Suprapubic skin (tissue), 4 donors: ENCODE results near the gene ASF1B. TPM values are rescaled to one million over a fixed set of nuclear protein-coding genes. Genes with fewer than 3 reads are reported as not detected.
A peak's percentile ranks its signal among the peaks of the same experiment; 100 is the strongest.

Experiments
- DNase-seq, 2 donors: peaks; one replicate each; pipeline ENCODE4 v3.0.0-alpha.2; 2019; ENCODE audit warnings: low spot score in 2 of 2
- H3K27ac ChIP-seq: fragments of 200-600 bp; sonication (generic); one replicate; pipeline ENCODE4 v1.5.1; 2019
- H3K27me3 ChIP-seq: fragments of 200-600 bp; sonication (generic); one replicate; pipeline ENCODE4 v1.5.1; 2019
- H3K36me3 ChIP-seq: fragments of 200-600 bp; sonication (generic); one replicate; pipeline ENCODE4 v1.5.1; 2019
- H3K4me1 ChIP-seq: fragments of 200-600 bp; sonication (generic); one replicate; pipeline ENCODE4 v1.5.1; 2019
- H3K4me3 ChIP-seq: fragments of 200-600 bp; sonication (generic); one replicate; pipeline ENCODE4 v1.5.1; 2019; ENCODE audit warnings: mild to moderate bottlenecking
- H3K9me3 ChIP-seq: fragments of 200-600 bp; sonication (generic); one replicate; pipeline ENCODE4 v1.5.1; 2019
- EP300 ChIP-seq: sonication (generic); formaldehyde crosslinking; IDR thresholded peaks from one replicate; pipeline ENCODE4 v1.6.1; 2017; ENCODE audit warnings: antibody characterized with exemption
- POLR2A ChIP-seq, 2 donors: fragments of 450-650 bp; IDR thresholded peaks; one replicate each; pipeline ENCODE4 v1.6.1; 2017; ENCODE audit warnings: antibody characterized with exemption in 2 of 2, mild to moderate bottlenecking in 2 of 2, moderate library complexity in 2 of 2
- POLR2AphosphoS5 ChIP-seq, 3 donors: sonication (generic); formaldehyde crosslinking; IDR thresholded peaks; one replicate each; pipeline ENCODE4 v1.6.1; 2017; ENCODE audit warnings: antibody characterized with exemption in 3 of 3
- WGBS: methylation state at CpG from one replicate; pipeline ENCODE4 v1.1.5; 2018; 5-methylcytosine and 5-hydroxymethylcytosine counted together
- total RNA-seq, 4 donors: library from RNA; depleted of rRNA; stranded (reverse); fragments of >200 nt; gene quantifications; one replicate each; pipeline ENCODE4 v1.1.0, GENCODE V29; 2016
- TF ChIP-seq, protein P1 (sequence below), 2 donors: fragments of 200-600 bp in 1 of 2; fragments of 450-650 bp in 1 of 2; sonication (generic) in 1 of 2; IDR thresholded peaks; one replicate each; pipeline ENCODE4 v1.5.1; 2016 to 2019; ENCODE audit warnings: antibody characterized with exemption in 2 of 2, mild to moderate bottlenecking in 1 of 2, moderate library complexity in 1 of 2

The ASF1B gene
- total RNA-seq, 4 donors from 2014 or later, result 3.4 to 8.8 (median 7.8) TPM

DNA sequence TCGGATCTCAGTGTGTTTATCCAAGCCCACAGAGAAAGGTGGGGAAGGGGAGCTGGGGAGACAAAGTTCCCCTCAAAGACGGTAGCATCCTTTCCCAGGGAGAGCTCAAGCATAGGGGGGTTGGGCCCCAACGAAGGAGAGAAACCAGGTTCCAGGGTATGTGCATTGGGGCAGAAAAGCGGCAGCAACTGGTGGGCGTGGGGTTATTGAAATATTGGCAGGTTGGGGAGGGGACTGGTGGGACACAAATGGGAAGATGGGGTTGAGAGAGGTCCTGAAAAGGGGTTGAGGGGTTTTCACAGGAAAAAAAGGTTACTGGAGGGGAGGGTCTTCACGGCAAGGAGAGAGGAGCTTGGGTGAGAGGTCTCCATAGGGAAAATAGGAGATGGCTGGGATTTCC lies 1.0 kb downstream of the ASF1B start:
- 43% methylated on average over 6 of the region's 6 CpGs for WGBS
- Histone ChIP-seq H3K4me1 (peaks cover 29% of the 10 kb centered on the region), H3K27me3 (no peaks in the 10 kb centered on the region), H3K9me3 (no peaks in the 10 kb centered on the region), H3K36me3 (no peaks in the 10 kb centered on the region), H3K4me3 (no peak overlapping the region), H3K27ac (no peak overlapping the region)
- no peak for TF ChIP-seq EP300
- no peak for TF ChIP-seq POLR2AphosphoS5 (IDR thresholded peaks at IDR 0.05)
- TF ChIP-seq, protein P1, sequence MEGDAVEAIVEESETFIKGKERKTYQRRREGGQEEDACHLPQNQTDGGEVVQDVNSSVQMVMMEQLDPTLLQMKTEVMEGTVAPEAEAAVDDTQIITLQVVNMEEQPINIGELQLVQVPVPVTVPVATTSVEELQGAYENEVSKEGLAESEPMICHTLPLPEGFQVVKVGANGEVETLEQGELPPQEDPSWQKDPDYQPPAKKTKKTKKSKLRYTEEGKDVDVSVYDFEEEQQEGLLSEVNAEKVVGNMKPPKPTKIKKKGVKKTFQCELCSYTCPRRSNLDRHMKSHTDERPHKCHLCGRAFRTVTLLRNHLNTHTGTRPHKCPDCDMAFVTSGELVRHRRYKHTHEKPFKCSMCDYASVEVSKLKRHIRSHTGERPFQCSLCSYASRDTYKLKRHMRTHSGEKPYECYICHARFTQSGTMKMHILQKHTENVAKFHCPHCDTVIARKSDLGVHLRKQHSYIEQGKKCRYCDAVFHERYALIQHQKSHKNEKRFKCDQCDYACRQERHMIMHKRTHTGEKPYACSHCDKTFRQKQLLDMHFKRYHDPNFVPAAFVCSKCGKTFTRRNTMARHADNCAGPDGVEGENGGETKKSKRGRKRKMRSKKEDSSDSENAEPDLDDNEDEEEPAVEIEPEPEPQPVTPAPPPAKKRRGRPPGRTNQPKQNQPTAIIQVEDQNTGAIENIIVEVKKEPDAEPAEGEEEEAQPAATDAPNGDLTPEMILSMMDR (IDR thresholded peaks at IDR 0.05), result no peak
- no peak for TF ChIP-seq POLR2A (IDR thresholded peaks at IDR 0.05)
- no peak for DNase-seq

DNA sequence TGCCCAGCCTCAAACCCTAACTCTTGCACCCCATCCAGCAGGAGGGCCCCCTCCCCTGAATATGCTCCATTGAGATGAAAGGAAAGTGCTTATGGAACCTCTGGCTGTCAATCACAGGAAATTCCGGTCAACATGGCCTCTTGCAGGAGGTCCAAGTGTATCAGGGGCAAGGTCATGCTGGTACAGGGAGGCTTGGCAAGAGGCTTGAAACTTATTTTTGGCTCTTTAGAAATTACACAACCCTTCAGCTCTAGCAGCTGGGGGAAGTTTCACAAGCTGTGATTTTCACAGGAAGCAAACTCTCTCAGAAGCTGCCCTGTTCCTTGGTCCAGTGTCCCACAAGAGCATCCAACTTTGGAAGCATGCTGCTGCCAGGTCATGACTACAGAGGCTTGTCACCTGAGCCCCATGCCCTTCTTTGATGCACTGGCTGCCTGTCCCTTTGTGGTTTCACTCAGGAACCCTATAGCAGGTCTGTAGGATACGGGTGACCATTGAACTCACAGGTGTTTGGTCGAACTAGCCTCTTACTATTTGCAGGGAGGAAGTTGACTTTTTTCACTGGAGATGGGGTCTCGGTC lies 8.4 kb downstream of the ASF1B start:
- WGBS, result 67% methylated on average over 4 of the region's 4 CpGs
- H3K27ac ChIP-seq, result no peak overlapping the region

DNA sequence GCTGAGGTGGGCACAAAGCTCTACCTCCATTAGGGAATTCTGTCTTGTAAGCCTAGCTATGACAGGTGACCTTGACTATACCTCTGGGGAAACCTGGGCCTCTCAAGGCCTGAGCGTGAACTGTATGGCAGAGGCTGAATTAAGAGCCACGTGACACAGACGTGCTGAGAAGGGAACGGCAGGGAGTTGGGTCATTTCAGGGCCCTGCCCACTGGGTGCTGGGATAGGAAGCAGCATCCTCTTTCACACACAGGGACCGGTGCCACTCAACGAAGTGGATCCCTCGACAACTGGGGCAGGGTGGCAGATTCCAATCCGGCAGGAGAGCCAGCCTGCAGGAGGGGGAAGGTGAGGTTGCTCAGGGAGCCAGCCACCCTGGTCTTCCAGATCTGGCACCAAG lies 9.2 kb downstream of the ASF1B start:
- Histone ChIP-seq H3K27ac (no peak overlapping the region), H3K9me3 (no peaks in the 10 kb centered on the region), H3K4me1 (no peaks in the 10 kb centered on the region), H3K36me3 (no peaks in the 10 kb centered on the region), H3K27me3 (no peaks in the 10 kb centered on the region), H3K4me3 (no peak overlapping the region)
- 81% methylated on average over 8 of the region's 8 CpGs for WGBS
- DNase-seq, result no peak
- TF ChIP-seq POLR2A (IDR thresholded peaks at IDR 0.05), result no peak
- TF ChIP-seq EP300, result no peak
- TF ChIP-seq, protein P1 (IDR thresholded peaks at IDR 0.05), result no peak
- no peak for TF ChIP-seq POLR2AphosphoS5 (IDR thresholded peaks at IDR 0.05)

More for the DNA sequence above, 8.4 kb downstream of the ASF1B start:
- H3K27me3 ChIP-seq, result no peaks in the 10 kb centered on the region
- TF ChIP-seq EP300 (no peak), POLR2A (IDR thresholded peaks at IDR 0.05) (no peak), POLR2AphosphoS5 (IDR thresholded peaks at IDR 0.05) (no peak)
- TF ChIP-seq, protein P1 (IDR thresholded peaks at IDR 0.05), result no peak
- H3K9me3 ChIP-seq, result no peaks in the 10 kb centered on the region
- no peaks in the 10 kb centered on the region for H3K4me1 ChIP-seq
- no peak for DNase-seq
- H3K36me3 ChIP-seq, result no peaks in the 10 kb centered on the region
- no peak overlapping the region for H3K4me3 ChIP-seq

DNA sequence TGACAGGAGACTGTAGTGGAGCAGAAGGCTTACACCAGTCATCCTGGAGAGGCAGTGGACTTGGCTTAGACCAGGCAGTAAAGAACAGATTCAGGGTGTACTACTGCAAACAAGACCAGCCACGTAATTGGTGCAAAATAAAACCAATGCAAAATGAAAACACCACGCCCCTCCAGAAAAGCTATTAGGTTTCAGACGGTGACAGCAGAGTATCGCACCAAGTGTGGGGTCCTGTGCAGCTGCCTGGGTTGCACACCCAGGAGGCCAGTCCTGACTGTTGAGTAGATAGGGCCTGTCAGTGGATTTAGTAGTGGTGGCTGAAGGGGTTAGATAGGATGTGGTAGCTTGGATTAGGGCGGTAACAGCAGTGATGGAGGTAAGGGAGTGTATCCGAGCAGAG lies 13.5 kb downstream of the ASF1B start:
- Histone ChIP-seq H3K27ac (no peak overlapping the region), H3K27me3 (no peaks in the 10 kb centered on the region), H3K4me3 (no peak overlapping the region), H3K36me3 (no peaks in the 10 kb centered on the region), H3K4me1 (peaks cover 17% of the 10 kb centered on the region), H3K9me3 (no peaks in the 10 kb centered on the region)
- DNase-seq, result no peak
- 89% methylated on average over 6 of the region's 6 CpGs for WGBS
- TF ChIP-seq, protein P1 (IDR thresholded peaks at IDR 0.05), result no peak
- no peak for TF ChIP-seq EP300

DNA sequence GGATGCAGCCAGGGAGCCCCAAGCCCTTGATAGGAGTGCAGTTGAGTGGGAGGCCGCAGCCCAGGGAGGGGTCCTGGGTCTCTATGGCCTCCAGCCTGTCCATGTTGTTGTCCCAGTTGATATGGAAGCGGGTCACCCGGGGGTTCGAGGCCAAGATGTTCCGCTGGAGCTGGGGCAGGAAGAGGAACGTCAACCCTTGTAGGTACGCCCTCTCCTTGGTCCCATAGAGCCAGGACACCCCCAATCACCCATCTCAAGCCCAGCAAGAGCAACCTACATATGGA lies 15.9 kb downstream of the ASF1B start:
- 93% methylated on average over 7 of the region's 7 CpGs for WGBS
- H3K4me3 ChIP-seq, result no peak overlapping the region
- TF ChIP-seq, protein P1 (IDR thresholded peaks at IDR 0.05), result no peak
- TF ChIP-seq EP300 (no peak), POLR2A (IDR thresholded peaks at IDR 0.05) (no peak), POLR2AphosphoS5 (IDR thresholded peaks at IDR 0.05) (no peak)
- no peaks in the 10 kb centered on the region for H3K9me3 ChIP-seq
- H3K27me3 ChIP-seq, result no peaks in the 10 kb centered on the region
- H3K27ac ChIP-seq, result no peak overlapping the region
- DNase-seq, result peak in 1 of 2 donors; percentile 66
- H3K36me3 ChIP-seq, result no peaks in the 10 kb centered on the region
- peaks cover 35% of the 10 kb centered on the region for H3K4me1 ChIP-seq
